Activated CD4-positive, alpha-beta T cell treated with anti-CD3 and anti-CD28 coated beads for 24 hours (primary cell): ENCODE data around the gene LHFPL2.
"Not testable (repeated sequence)": the region's sequence is repeated elsewhere in the genome, so short reads cannot be mapped to it uniquely, and the experiment has no call there.

ENCODE experiments used
- DNase-seq, 2 donors: peaks; one replicate each; pipeline ENCODE4 v3.0.0-alpha.2; 2020; ENCODE audit warnings: low read depth in 2 of 2

The LHFPL2 gene

GRCh38 chr5:78648359-78649210, at the start of gene LHFPL2:
Gene LHFPL2 (minus strand): TSS chr5:78648772. CDS start chr5:78510213, 138,559 bp downstream.
- peak in 1 of 2 donors; percentile 15 for DNase-seq

GRCh38 chr5:78696637-78697036, 48.1 kb upstream of the LHFPL2 start:
- no peak for DNase-seq

- DNase-seq: not testable (repeated sequence)
Observed at GRCh38 chr5:78696052-78696451, 47.5 kb upstream of the LHFPL2 start.

GRCh38 chr5:78693339-78693738, 44.8 kb upstream of the LHFPL2 start:
- DNase-seq: no peak

- no peak for DNase-seq
Observed at GRCh38 chr5:78691084-78691960, 42.8 kb upstream of the LHFPL2 start.

GRCh38 chr5:78690253-78690972, 41.8 kb upstream of the LHFPL2 start:
- no peak for DNase-seq

- DNase-seq: no peak
Observed at GRCh38 chr5:78689540-78690252, 41.1 kb upstream of the LHFPL2 start.

- DNase-seq: not testable (repeated sequence)
Observed at GRCh38 chr5:78687514-78687913, 38.9 kb upstream of the LHFPL2 start.

- not testable (repeated sequence) for DNase-seq
Observed at GRCh38 chr5:78683905-78684304, 35.3 kb upstream of the LHFPL2 start.

GRCh38 chr5:78679905-78680304, 31.3 kb upstream of the LHFPL2 start:
- no peak for DNase-seq

- DNase-seq: no peak
Observed at GRCh38 chr5:78677777-78678668, 29.5 kb upstream of the LHFPL2 start.

GRCh38 chr5:78675956-78676730, 27.6 kb upstream of the LHFPL2 start:
- no peak for DNase-seq

- DNase-seq: not testable (repeated sequence)
Observed at GRCh38 chr5:78673827-78674226, 25.3 kb upstream of the LHFPL2 start.

GRCh38 chr5:78672154-78672553, 23.6 kb upstream of the LHFPL2 start:
- no peak for DNase-seq

- no peak for DNase-seq
Observed at GRCh38 chr5:78671609-78672008, 23.0 kb upstream of the LHFPL2 start.

- DNase-seq: no peak
Observed at GRCh38 chr5:78670701-78671269, 22.2 kb upstream of the LHFPL2 start.

GRCh38 chr5:78669331-78669730, 20.8 kb upstream of the LHFPL2 start:
- no peak for DNase-seq

GRCh38 chr5:78667461-78668103, 19.0 kb upstream of the LHFPL2 start:
- DNase-seq: no peak

GRCh38 chr5:78666975-78667374, 18.4 kb upstream of the LHFPL2 start:
- not testable (repeated sequence) for DNase-seq
